ENCODE data around the gene SCNN1A. TPM values are rescaled to one million over a fixed set of nuclear protein-coding genes. Genes with fewer than 3 reads are reported as not detected.

Gene SCNN1A
- total and polyA plus RNA-seq, 7 donors, result 0.82 to 169 (median 7.2) TPM

- TF ChIP-seq POLR2A (IDR thresholded peaks at IDR 0.05), result no peak
- TF ChIP-seq, protein P1, sequence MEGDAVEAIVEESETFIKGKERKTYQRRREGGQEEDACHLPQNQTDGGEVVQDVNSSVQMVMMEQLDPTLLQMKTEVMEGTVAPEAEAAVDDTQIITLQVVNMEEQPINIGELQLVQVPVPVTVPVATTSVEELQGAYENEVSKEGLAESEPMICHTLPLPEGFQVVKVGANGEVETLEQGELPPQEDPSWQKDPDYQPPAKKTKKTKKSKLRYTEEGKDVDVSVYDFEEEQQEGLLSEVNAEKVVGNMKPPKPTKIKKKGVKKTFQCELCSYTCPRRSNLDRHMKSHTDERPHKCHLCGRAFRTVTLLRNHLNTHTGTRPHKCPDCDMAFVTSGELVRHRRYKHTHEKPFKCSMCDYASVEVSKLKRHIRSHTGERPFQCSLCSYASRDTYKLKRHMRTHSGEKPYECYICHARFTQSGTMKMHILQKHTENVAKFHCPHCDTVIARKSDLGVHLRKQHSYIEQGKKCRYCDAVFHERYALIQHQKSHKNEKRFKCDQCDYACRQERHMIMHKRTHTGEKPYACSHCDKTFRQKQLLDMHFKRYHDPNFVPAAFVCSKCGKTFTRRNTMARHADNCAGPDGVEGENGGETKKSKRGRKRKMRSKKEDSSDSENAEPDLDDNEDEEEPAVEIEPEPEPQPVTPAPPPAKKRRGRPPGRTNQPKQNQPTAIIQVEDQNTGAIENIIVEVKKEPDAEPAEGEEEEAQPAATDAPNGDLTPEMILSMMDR (IDR thresholded peaks at IDR 0.05), result no peak
- no peak for TF ChIP-seq EP300 (IDR thresholded peaks at IDR 0.05)
- no peak for TF ChIP-seq POLR2AphosphoS5 (IDR thresholded peaks at IDR 0.05)
- intact Hi-C loops (cut with DNase I), result no loop called here
- Histone ChIP-seq H3K27ac (peak overlapping the region in 3 of 4 donors; percentile 75 to 80 (median 77)), H3K27me3 (no peaks in the 10 kb centered on the region), H3K4me1 (peaks cover 0 to 71% (median 53%) of the 10 kb centered on the region in 4 donors), H3K4me3 (peak overlapping the region in 1 of 4 donors; percentile 1), H3K36me3 (no peaks in the 10 kb centered on the region), H3K9me3 (no peaks in the 10 kb centered on the region)
- peak; percentile 61 for DNase-seq
- WGBS, 2 donors, result 24 to 71% methylated on average over 24 of the region's 24 CpGs
Observed at GRCh38 chr12:6374028-6374785, 1.2 kb downstream of the SCNN1A start.

DNA sequence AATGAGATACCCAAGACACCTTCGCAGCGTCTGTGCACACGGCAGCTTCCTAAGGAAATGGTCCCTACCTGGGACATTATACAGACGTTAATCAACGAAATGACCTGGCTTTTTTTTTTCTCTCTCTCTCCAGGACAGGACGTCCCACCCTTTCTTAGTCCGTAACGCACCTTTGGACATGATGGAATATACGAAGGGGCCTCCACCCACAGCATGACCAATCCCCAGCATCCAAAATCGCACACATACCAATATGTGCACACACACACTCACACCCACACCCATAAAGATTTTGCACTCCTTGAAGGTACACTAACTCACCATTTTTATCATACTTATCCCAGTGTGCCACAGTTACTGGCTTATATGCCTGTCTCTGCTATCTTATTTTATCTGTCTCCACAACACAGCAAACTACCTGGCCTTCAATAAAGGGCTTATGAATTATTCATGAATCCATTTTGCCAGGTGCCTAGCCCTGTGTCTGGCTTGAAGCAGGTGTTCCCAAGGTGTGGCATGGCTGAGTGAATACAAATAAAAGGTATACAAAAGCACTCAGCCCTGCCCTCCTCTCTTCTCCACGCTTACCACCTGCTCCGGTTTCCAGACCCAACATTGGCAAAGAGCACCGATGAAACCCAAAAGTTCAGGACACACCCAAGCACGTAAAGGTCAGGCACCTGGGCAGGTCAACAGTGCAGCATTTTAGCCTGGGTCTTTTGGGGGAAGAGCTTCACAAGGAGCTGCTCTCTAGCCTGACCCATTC is 2.2 kb downstream of the SCNN1A start:
- Histone ChIP-seq H3K4me1 (peaks cover 0 to 68% (median 43%) of the 10 kb centered on the region in 4 donors), H3K27ac (peak overlapping the region; percentile 48 to 82 (median 76)), H3K9me3 (no peaks in the 10 kb centered on the region), H3K27me3 (no peaks in the 10 kb centered on the region), H3K36me3 (no peaks in the 10 kb centered on the region), H3K4me3 (peak overlapping the region in 1 of 4 donors; percentile 1)
- TF ChIP-seq EP300 (IDR thresholded peaks at IDR 0.05) (no peak), POLR2A (IDR thresholded peaks at IDR 0.05) (peak in 1 of 2 donors; percentile 27), POLR2AphosphoS5 (IDR thresholded peaks at IDR 0.05) (no peak)
- intact Hi-C loops (cut with DNase I), result no loop called here
- WGBS, 2 donors, result 14 to 63% methylated on average over 14 of the region's 14 CpGs
- DNase-seq, result peak; percentile 28

- TF ChIP-seq POLR2A (IDR thresholded peaks at IDR 0.05) (no peak), POLR2AphosphoS5 (IDR thresholded peaks at IDR 0.05) (peak in 1 of 4 donors; percentile 5)
Observed at GRCh38 chr12:6372403-6373003, 2.9 kb downstream of the SCNN1A start.

DNA sequence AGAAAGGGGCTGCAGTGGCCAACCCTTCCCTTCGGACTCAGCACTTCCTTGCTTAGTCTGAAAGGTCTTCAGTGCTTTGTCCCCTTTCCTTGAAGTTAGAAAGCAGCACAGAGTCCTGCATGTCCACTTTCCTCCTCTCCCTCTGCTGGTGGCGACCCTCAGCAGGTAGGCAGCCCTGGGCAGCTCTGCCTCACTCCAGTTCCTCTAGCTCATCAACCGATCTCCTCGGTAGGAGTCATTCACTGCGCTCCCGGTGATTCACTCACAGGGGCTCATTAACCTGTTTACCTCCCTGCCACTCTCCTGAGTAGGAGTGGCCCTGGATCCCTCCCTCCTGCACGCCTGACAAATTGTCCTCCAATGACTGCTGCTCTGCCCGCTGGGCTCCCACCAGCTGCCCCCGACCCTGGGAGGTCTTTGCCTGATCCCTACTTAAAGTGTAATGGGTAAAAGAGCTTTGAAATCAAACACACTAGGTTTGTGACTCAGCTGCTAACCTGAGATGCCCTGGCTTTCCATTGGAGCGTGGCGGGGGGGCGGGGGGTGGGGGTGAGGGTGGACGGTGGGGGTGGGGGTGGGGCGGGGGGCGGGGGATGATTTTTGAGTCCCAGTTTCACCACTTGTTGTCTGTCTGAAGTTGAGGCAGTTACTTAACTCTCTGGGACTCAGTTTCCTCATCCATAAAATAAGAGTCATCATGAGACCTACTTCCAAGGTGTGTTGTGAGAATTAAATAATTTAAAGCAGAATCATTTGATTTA is 4.2 kb downstream of the SCNN1A start:
- H3K4me1 ChIP-seq, result peaks cover 0 to 55% (median 29%) of the 10 kb centered on the region in 4 donors
- no peak overlapping the region for H3K4me3 ChIP-seq
- 14 to 48% methylated on average over 15 of the region's 15 CpGs for WGBS, 2 donors
- H3K27me3 ChIP-seq, result no peaks in the 10 kb centered on the region
- peak overlapping the region; percentile 20 to 82 (median 76) for H3K27ac ChIP-seq
- TF ChIP-seq EP300 (IDR thresholded peaks at IDR 0.05) (no peak), POLR2AphosphoS5 (IDR thresholded peaks at IDR 0.05) (peak in 1 of 4 donors; percentile 13), POLR2A (IDR thresholded peaks at IDR 0.05) (peak in 1 of 2 donors; percentile 42)
- TF ChIP-seq, protein P1 (IDR thresholded peaks at IDR 0.05), result no peak
- intact Hi-C loops (cut with DNase I), result no loop called here
- DNase-seq, result peak; percentile 59
- no peaks in the 10 kb centered on the region for H3K36me3 ChIP-seq
- no peaks in the 10 kb centered on the region for H3K9me3 ChIP-seq

More at GRCh38 chr12:6372403-6373003, 2.9 kb downstream of the SCNN1A start:
- Histone ChIP-seq H3K36me3 (no peaks in the 10 kb centered on the region), H3K9me3 (no peaks in the 10 kb centered on the region), H3K4me3 (no peak overlapping the region), H3K4me1 (peaks cover 0 to 68% (median 41%) of the 10 kb centered on the region in 4 donors), H3K27me3 (no peaks in the 10 kb centered on the region), H3K27ac (peak overlapping the region; percentile 48 to 82 (median 76))
- 6 to 29% methylated on average over 8 of the region's 8 CpGs for WGBS, 2 donors
- intact Hi-C loops (cut with DNase I), result no loop called here
- DNase-seq, result peak; percentile 67

DNA sequence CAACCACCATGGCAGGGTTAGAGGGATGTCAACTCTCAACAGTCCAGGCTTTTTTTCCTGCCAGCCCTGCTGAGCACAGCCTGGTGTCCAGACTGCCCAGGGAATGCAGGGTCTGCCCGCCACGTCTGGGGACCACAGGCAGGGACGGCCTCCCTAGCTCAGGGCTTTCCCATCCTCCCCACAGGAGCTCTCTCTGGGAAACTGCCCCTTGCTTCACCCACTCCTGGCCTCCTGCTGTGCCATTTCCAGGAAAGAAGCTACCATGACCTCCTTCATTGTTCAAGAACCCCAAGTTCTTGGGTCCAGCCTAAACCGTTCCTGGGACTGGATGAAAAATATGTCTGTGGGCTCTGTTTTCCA is 4.8 kb downstream of the SCNN1A start:
- H3K4me3 ChIP-seq, result no peak overlapping the region
- no peaks in the 10 kb centered on the region for H3K9me3 ChIP-seq
- peak overlapping the region; percentile 20 to 82 (median 64) for H3K27ac ChIP-seq
- TF ChIP-seq, protein P1 (IDR thresholded peaks at IDR 0.05), result no peak
- peak; percentile 44 for DNase-seq
- intact Hi-C loops (cut with DNase I), result no loop called here
- H3K27me3 ChIP-seq, result no peaks in the 10 kb centered on the region
- H3K36me3 ChIP-seq, result no peaks in the 10 kb centered on the region
- WGBS, 2 donors, result 60 to 77% methylated on average over 4 of the region's 4 CpGs
- peaks cover 0 to 49% (median 23%) of the 10 kb centered on the region in 4 donors for H3K4me1 ChIP-seq

Data from sigmoid colon (tissue), 7 donors.